MCF 10A (cell line): ENCODE data around the gene ACTN2. TPM values are rescaled to one million over a fixed set of nuclear protein-coding genes. Genes with fewer than 3 reads are reported as not detected.

Experiments
- Bru-seq: library from RNA; stranded (reverse); fragments of 400-500 nt; gene quantifications from one replicate; lab custom pipeline; 2021; lab: Mats Ljungman, UMichigan
- BruChase-seq, 2 experiments: library from RNA; stranded (reverse); fragments of 400-500 nt; gene quantifications; one replicate each; lab custom pipeline; 2021; lab: Mats Ljungman, UMichigan
- BruUV-seq: library from RNA; stranded (reverse); fragments of 400-500 nt; replicated peaks from 2 replicates; lab custom pipeline; 2021; lab: Mats Ljungman, UMichigan
- CTCF ChIA-PET: fragments of 300-600 bp; sonication (Branson Sonifier 250); formaldehyde crosslinking; extraction: SDS; loops from one replicate; lab custom pipeline; 2021; ENCODE audit warnings: antibody characterized with exemption, inconsistent platforms; lab: Yijun Ruan, JAX
- POLR2A ChIA-PET: fragments of 300-600, 350-650 bp; sonication (Branson Sonifier 250); formaldehyde crosslinking; extraction: SDS; loops from one replicate; lab custom pipeline; 2020; ENCODE audit warnings: antibody characterized with exemption, inconsistent platforms; lab: Yijun Ruan, JAX
- DNase-seq: peaks from one replicate; pipeline ENCODE4 v3.0.0-alpha.2; 2018; ENCODE audit not compliant: unreplicated experiment
- H3K27ac Mint-ChIP-seq: one replicate; pipeline ENCODE4 v1.8.0; 2022; ENCODE audit warnings: mild to moderate bottlenecking, low read depth, mixed read lengths; ENCODE audit not compliant: unreplicated experiment
- H3K27me3 Mint-ChIP-seq: one replicate; pipeline ENCODE4 v1.8.0; 2022; ENCODE audit warnings: mixed read lengths; ENCODE audit not compliant: insufficient read depth, unreplicated experiment
- H3K36me3 Mint-ChIP-seq: one replicate; pipeline ENCODE4 v1.8.0; 2022; ENCODE audit warnings: mild to moderate bottlenecking, moderate library complexity, mixed read lengths; ENCODE audit not compliant: insufficient read depth, unreplicated experiment
- H3K4me1 Mint-ChIP-seq: one replicate; pipeline ENCODE4 v1.8.0; 2022; ENCODE audit warnings: mixed read lengths; ENCODE audit not compliant: insufficient read depth, unreplicated experiment
- H3K4me3 Mint-ChIP-seq: one replicate; pipeline ENCODE4 v1.8.0; 2022; ENCODE audit warnings: mild to moderate bottlenecking, moderate library complexity, mixed read lengths; ENCODE audit not compliant: unreplicated experiment
- H3K9me3 Mint-ChIP-seq: one replicate; pipeline ENCODE4 v1.8.0; 2022; ENCODE audit warnings: mixed read lengths; ENCODE audit not compliant: unreplicated experiment
- CTCF ChIP-seq: fragments of 200-600 bp; IDR thresholded peaks from one replicate; pipeline ENCODE4 v1.8.0; 2022; ENCODE audit warnings: antibody characterized with exemption, mild to moderate bottlenecking; ENCODE audit not compliant: unreplicated experiment
- intact Hi-C: fragments of 100-400 bp; cut with micrococcal nuclease; formaldehyde crosslinking; loops from 2 replicates; pipeline ENCODE4 v1.14.1; 2022
- long read RNA-seq: library from polyadenylated mRNA; stranded (forward); transcript quantifications from one replicate; pipeline ENCODE4 v2.0.0, GENCODE V29; 2022
- total RNA-seq: library from RNA; stranded (reverse); gene quantifications from 2 replicates; pipeline ENCODE4 v1.2.3, GENCODE V29; 2022

The ACTN2 gene
- total RNA-seq, result not detected in 2 replicates
- percentile 2 among the genes with signal in this experiment for Bru-seq, nascent RNA
- not detected for BruChase-seq, experiment 1, labeled RNA remaining after a 6-hour chase
- BruChase-seq, experiment 2, labeled RNA remaining after a 2-hour chase, result percentile 1 among the genes with signal in this experiment
- long read RNA-seq, full-length matches to known transcripts, result 1 of 1 reads
- long read RNA-seq, partial matches to known transcripts, result 0 of 1 reads
- long read RNA-seq, other reads (novel, unspliced or antisense), result 0 of 1 reads

GRCh38 chr1:236685917-236686814 lies at the start of gene ACTN2:
Gene ACTN2 (plus strand): TSS chr1:236686499. CDS start chr1:236686674, 175 bp downstream.
- Mint-ChIP-seq H3K4me1 (peaks cover 7% of the 10 kb centered on the region), H3K27ac (no peak within 1 kb of the TSS), H3K4me3 (no peak within 1 kb of the TSS), H3K27me3 (peaks cover 56% of the 10 kb centered on the region), H3K36me3 (peaks cover 6% of the 10 kb centered on the region), H3K9me3 (peaks cover 11% of the 10 kb centered on the region)
- no peak for DNase-seq
- no TSS peak for BruUV-seq
- ChIA-PET CTCF (interaction anchor here (1.5 to 1.6 kb wide), 2 partner anchors 73 kb away, joined by 4 to 6 read pairs; no protein-coding TSS in a partner anchor), POLR2A (no interaction called here)
- no peak for TF ChIP-seq CTCF
- intact Hi-C loops, result no loop called here

- Mint-ChIP-seq H3K4me3 (no peak overlapping the region), H3K27me3 (peaks cover 26% of the 10 kb centered on the region), H3K27ac (no peak overlapping the region), H3K4me1 (no peaks in the 10 kb centered on the region), H3K9me3 (peaks cover 1% of the 10 kb centered on the region), H3K36me3 (no peaks in the 10 kb centered on the region)
- ChIA-PET POLR2A (interaction anchor here (0.6 to 0.7 kb wide), 3 partner anchors 157 to 1074 kb away, joined by 3 to 5 read pairs (median 3); no protein-coding TSS in a partner anchor), CTCF (interaction anchor here (0.6 to 1.2 kb wide), 5 partner anchors 29 to 930 kb away, joined by 3 to 4 read pairs (median 3); no protein-coding TSS in a partner anchor)
- no peak for TF ChIP-seq CTCF
- no TSS peak for BruUV-seq
- no peak for DNase-seq
- intact Hi-C loops, result no loop called here
These were observed 47.4 kb upstream of the ACTN2 start for GRCh38 chr1:236638945-236639344.

- no peak for DNase-seq
- CTCF ChIA-PET, result interaction anchor here (0.6 to 1.4 kb wide), 9 partner anchors 9 to 929 kb away, joined by 3 read pairs; no protein-coding TSS in a partner anchor
- Mint-ChIP-seq H3K9me3 (no peaks in the 10 kb centered on the region), H3K4me3 (no peak overlapping the region), H3K27ac (no peak overlapping the region), H3K36me3 (no peaks in the 10 kb centered on the region), H3K4me1 (no peaks in the 10 kb centered on the region), H3K27me3 (peaks cover 19% of the 10 kb centered on the region)
- TF ChIP-seq CTCF, result no peak
- no TSS peak for BruUV-seq
- intact Hi-C loops, result no loop called here
- POLR2A ChIA-PET, result interaction anchor here (0.7 to 1.0 kb wide), 2 partner anchors 37 to 156 kb away, joined by 3 to 5 read pairs; no protein-coding TSS in a partner anchor
These were observed 46.6 kb upstream of the ACTN2 start for GRCh38 chr1:236639686-236640085.
